ENCODE data around the gene FSCN2. TPM values are rescaled to one million over a fixed set of nuclear protein-coding genes. Genes with fewer than 3 reads are reported as not detected.
A peak's percentile ranks its signal among the peaks of the same experiment; 100 is the strongest.

The FSCN2 gene
- total and polyA plus RNA-seq, 12 donors = 0.14 to 1.3 (median 0.45) TPM; not detected in 2

DNA sequence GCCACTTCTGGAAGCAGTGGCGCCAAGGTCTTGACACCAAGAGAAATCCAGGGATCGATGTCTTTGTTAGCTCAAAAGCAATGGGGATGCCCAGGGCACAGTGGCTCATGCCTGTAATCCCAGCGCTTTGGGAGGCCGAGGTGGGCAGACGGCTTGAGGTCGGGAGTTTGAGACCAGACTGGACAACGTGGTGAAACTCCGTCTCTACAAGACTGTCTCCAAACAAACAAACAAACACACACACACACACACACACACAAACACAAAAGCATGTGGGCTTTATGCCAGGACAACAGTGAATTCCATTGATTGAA, 46.4 kb downstream of the FSCN2 start:
- ATAC-seq = no peak
- H3K9me3 ChIP-seq = no peaks in the 10 kb centered on the region
- peaks cover 0 to 94% (median 29%) of the 10 kb centered on the region in 9 donors for H3K36me3 ChIP-seq
- intact Hi-C loops (cut with DNase I) = no loop called here
- DNase-seq = no peak
- H3K27me3 ChIP-seq = no peaks in the 10 kb centered on the region
- H3K4me3 ChIP-seq = no peak overlapping the region
- no peak overlapping the region for H3K27ac ChIP-seq
- WGBS, 2 donors = 80 to 84% methylated on average over 8 of the region's 8 CpGs
- peaks cover 0 to 29% (median 18%) of the 10 kb centered on the region in 9 donors for H3K4me1 ChIP-seq
- TF ChIP-seq, protein P1, sequence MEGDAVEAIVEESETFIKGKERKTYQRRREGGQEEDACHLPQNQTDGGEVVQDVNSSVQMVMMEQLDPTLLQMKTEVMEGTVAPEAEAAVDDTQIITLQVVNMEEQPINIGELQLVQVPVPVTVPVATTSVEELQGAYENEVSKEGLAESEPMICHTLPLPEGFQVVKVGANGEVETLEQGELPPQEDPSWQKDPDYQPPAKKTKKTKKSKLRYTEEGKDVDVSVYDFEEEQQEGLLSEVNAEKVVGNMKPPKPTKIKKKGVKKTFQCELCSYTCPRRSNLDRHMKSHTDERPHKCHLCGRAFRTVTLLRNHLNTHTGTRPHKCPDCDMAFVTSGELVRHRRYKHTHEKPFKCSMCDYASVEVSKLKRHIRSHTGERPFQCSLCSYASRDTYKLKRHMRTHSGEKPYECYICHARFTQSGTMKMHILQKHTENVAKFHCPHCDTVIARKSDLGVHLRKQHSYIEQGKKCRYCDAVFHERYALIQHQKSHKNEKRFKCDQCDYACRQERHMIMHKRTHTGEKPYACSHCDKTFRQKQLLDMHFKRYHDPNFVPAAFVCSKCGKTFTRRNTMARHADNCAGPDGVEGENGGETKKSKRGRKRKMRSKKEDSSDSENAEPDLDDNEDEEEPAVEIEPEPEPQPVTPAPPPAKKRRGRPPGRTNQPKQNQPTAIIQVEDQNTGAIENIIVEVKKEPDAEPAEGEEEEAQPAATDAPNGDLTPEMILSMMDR (IDR thresholded peaks at IDR 0.05) = no peak

DNA sequence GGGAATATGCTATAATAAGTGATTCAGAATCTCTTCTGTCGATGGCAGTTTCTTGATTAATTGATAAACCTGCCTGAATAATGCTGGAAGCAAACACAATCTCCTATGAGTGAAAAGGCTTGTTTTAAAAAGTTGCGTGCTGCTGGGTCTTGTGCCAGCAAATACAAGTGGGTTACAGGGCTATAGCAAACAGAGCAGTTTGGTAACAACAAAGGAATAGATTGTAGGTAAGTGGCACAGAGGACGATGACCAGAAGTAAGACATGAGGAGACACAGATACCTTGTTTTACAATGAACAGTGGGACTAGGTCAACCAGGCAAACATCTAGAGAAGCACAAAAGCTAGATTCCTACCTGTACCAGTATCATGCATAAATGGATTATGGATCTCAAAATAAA, 47.7 kb downstream of the FSCN2 start:
- Histone ChIP-seq H3K4me1 (peaks cover 3 to 41% (median 29%) of the 10 kb centered on the region in 9 donors), H3K27ac (no peak overlapping the region), H3K9me3 (no peaks in the 10 kb centered on the region), H3K27me3 (no peaks in the 10 kb centered on the region), H3K36me3 (peaks cover 0 to 94% (median 17%) of the 10 kb centered on the region in 9 donors), H3K4me3 (no peak overlapping the region)
- no peak for ATAC-seq
- intact Hi-C loops (cut with DNase I) = no loop called here
- no peak for DNase-seq
- TF ChIP-seq, protein P1 (IDR thresholded peaks at IDR 0.05) = no peak
- WGBS, 2 donors = 92 to 95% methylated on average over 3 of the region's 3 CpGs

DNA sequence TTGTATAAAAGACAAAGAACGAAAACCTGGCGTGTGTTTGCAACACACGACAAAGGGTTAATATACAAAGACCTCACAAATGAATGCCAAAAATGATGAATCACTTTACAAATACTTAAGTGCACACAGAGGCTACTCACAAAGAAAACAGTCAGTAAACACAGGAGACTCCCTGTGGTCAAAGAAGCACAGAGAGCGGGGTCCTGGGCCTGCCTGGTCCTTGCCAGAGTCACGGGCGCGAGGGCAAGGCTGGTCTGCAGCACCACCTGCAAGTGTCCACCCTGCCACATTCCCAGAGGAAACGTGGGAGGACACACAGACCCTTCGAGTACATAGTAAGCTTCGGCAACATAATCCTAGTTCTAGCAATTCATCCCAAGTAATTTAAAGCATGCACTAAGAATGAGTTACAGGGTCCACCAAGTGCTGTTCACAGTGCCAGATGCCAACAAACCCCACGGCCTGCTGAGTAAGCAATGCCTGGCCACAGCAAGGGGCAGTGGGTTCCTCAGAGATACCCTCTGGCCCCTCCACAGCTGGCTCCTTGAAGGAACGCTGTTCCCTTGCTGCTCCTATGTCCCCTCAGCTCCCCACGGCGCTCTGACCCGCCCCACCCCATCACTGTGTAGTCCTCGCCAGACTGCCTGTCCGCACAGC, 48.6 kb downstream of the FSCN2 start:
- Histone ChIP-seq H3K27me3 (no peaks in the 10 kb centered on the region), H3K27ac (peak overlapping the region in 2 of 10 donors; percentile 1 to 62), H3K36me3 (peaks cover 0 to 92% (median 11%) of the 10 kb centered on the region in 9 donors), H3K4me1 (peaks cover 3 to 42% (median 31%) of the 10 kb centered on the region in 9 donors), H3K9me3 (no peaks in the 10 kb centered on the region), H3K4me3 (peak overlapping the region in 4 of 10 donors; percentile 8 to 22 (median 16))
- 59 to 66% methylated on average over 16 to 17 of the region's 17 CpGs for WGBS, 2 donors
- peak in 5 of 8 donors; percentile 7 to 19 (median 13) for ATAC-seq
- intact Hi-C loops (cut with DNase I) = no loop called here
- DNase-seq = no peak
- TF ChIP-seq, protein P1 (IDR thresholded peaks at IDR 0.05) = no peak

DNA sequence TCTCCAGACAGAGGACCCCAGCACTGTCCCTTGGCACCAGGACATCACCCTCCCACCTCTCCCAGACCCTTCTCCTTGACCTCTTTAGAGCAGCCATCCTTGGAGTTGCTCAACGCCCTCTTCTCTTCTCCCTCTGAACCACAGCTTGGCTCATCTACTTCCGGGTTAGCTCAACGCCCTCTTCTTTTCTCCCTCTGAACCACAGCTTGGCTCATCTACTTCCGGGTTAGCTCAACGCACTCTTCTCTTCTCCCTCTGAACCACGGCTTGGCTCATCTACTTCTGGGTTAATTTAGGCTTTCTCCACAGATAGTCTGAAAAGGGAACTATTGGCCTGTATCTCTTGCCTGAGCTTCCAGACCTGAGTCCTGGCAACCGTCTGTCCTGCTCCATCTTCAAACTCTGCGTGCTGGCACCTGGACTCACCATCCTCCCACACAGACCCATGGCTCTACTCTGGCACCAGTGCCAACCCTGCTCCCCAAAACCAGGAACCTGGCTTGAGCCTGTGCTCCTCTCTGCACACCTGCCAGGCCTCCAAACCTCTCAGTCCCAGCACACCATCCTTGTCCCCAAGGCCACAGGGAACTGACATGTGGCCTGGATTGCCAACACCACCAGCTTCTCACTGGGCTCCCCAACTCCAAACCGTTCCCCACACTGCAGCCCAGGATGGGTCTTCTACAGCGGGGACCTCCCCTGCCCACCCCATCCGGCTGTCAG, 49.3 kb downstream of the FSCN2 start:
- 80 to 85% methylated on average over 11 of the region's 11 CpGs for WGBS, 2 donors
- no peaks in the 10 kb centered on the region for H3K9me3 ChIP-seq
- peaks cover 3 to 45% (median 31%) of the 10 kb centered on the region in 9 donors for H3K4me1 ChIP-seq
- H3K27ac ChIP-seq = peak overlapping the region in 1 of 10 donors; percentile 62
- no peaks in the 10 kb centered on the region for H3K27me3 ChIP-seq
- TF ChIP-seq, protein P1 (IDR thresholded peaks at IDR 0.05) = no peak
- peaks cover 0 to 92% (median 12%) of the 10 kb centered on the region in 9 donors for H3K36me3 ChIP-seq
- ATAC-seq (peak in 3 of 8 donors; percentile 11 to 41 (median 22)), DNase-seq (no peak)
- intact Hi-C loops (cut with DNase I) = no loop called here
- peak overlapping the region in 4 of 10 donors; percentile 8 to 22 (median 16) for H3K4me3 ChIP-seq
